ENCODE results near the gene TRRAP. TPM values are rescaled to one million over a fixed set of nuclear protein-coding genes. Genes with fewer than 3 reads are reported as not detected.

The TRRAP gene
- total and polyA plus RNA-seq, 2 experiments from 2014 or later = 14.9 to 58.7 TPM

DNA sequence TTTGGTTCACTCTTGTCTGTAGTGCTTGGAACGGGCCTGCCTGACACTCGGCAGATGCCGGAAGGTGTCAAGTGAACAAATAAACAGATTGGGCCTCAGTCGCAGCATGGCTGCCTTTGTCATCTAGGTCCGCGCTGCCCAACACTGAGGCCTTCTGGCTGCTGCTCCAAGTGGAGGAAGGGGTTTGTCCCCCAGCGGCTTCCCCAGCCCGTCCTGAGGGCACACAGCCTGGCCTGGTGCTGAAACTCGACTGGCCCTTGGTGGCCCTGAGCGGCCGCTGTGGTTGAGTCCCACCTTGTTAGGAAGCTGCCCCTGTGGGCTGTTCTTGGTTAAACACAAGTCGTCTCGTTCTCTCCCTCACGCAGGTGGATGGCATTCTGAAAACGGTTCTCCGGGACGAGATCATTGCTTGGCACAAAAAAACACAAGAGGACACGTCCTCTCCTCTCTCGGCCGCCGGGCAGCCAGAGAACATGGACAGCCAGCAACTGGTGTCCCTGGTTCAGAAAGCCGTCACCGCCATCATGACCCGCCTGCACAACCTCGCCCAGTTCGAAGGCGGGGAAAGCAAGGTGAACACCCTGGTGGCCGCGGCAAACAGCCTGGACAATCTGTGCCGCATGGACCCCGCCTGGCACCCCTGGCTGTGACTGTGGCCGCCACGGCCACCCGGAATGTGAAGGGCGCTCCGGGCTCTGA, 133.5 kb downstream of the TRRAP start (continued):
- TF ChIP-seq, protein P1, sequence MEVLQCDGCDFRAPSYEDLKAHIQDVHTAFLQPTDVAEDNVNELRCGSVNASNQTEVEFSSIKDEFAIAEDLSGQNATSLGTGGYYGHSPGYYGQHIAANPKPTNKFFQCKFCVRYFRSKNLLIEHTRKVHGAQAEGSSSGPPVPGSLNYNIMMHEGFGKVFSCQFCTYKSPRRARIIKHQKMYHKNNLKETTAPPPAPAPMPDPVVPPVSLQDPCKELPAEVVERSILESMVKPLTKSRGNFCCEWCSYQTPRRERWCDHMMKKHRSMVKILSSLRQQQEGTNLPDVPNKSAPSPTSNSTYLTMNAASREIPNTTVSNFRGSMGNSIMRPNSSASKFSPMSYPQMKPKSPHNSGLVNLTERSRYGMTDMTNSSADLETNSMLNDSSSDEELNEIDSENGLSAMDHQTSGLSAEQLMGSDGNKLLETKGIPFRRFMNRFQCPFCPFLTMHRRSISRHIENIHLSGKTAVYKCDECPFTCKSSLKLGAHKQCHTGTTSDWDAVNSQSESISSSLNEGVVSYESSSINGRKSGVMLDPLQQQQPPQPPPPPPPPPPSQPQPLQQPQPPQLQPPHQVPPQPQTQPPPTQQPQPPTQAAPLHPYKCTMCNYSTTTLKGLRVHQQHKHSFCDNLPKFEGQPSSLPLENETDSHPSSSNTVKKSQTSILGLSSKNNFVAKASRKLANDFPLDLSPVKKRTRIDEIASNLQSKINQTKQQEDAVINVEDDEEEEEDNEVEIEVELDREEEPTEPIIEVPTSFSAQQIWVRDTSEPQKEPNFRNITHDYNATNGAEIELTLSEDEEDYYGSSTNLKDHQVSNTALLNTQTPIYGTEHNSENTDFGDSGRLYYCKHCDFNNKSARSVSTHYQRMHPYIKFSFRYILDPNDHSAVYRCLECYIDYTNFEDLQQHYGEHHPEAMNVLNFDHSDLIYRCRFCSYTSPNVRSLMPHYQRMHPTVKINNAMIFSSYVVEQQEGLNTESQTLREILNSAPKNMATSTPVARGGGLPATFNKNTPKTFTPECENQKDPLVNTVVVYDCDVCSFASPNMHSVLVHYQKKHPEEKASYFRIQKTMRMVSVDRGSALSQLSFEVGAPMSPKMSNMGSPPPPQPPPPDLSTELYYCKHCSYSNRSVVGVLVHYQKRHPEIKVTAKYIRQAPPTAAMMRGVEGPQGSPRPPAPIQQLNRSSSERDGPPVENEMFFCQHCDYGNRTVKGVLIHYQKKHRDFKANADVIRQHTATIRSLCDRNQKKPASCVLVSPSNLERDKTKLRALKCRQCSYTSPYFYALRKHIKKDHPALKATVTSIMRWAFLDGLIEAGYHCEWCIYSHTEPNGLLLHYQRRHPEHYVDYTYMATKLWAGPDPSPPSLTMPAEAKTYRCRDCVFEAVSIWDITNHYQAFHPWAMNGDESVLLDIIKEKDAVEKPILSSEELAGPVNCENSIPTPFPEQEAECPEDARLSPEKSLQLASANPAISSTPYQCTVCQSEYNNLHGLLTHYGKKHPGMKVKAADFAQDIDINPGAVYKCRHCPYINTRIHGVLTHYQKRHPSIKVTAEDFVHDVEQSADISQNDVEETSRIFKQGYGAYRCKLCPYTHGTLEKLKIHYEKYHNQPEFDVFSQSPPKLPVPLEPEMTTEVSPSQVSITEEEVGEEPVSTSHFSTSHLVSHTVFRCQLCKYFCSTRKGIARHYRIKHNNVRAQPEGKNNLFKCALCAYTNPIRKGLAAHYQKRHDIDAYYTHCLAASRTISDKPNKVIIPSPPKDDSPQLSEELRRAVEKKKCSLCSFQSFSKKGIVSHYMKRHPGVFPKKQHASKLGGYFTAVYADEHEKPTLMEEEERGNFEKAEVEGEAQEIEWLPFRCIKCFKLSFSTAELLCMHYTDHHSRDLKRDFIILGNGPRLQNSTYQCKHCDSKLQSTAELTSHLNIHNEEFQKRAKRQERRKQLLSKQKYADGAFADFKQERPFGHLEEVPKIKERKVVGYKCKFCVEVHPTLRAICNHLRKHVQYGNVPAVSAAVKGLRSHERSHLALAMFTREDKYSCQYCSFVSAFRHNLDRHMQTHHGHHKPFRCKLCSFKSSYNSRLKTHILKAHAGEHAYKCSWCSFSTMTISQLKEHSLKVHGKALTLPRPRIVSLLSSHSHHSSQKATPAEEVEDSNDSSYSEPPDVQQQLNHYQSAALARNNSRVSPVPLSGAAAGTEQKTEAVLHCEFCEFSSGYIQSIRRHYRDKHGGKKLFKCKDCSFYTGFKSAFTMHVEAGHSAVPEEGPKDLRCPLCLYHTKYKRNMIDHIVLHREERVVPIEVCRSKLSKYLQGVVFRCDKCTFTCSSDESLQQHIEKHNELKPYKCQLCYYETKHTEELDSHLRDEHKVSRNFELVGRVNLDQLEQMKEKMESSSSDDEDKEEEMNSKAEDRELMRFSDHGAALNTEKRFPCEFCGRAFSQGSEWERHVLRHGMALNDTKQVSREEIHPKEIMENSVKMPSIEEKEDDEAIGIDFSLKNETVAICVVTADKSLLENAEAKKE (CRISPR knock-in tag; IDR thresholded peaks at IDR 0.05) = no peak
- TF ChIP-seq EZH2phosphoT487 (IDR thresholded peaks at IDR 0.05; ENCODE audit: unreplicated experiment) = no peak
- no peak for TF ChIP-seq CREB1 (CRISPR knock-in tag; IDR thresholded peaks at IDR 0.05; ENCODE audit: low read depth)

- H2AFZ ChIP-seq = no peak overlapping the region
- H3K27me3 Mint-ChIP-seq (ENCODE audit: insufficient read depth, low read depth, poor library complexity) = peaks cover 4% of the 10 kb centered on the region
- H3K9me3 Mint-ChIP-seq = no peaks in the 10 kb centered on the region
- no peaks in the 10 kb centered on the region for H3K9me2 ChIP-seq (ENCODE audit: insufficient read depth)
- ATAC-seq (no peak), DNase-seq (ENCODE audit: low spot score) (no peak)
- H3F3A ChIP-seq (replicated peaks; ENCODE audit: low read depth) = no peaks in the 10 kb centered on the region
- H4K20me1 ChIP-seq (replicated peaks; ENCODE audit: insufficient read depth) = no peaks in the 10 kb centered on the region
- peaks cover 13% of the 10 kb centered on the region for H3K79me2 ChIP-seq (replicated peaks; ENCODE audit: insufficient read depth)
- H3K4me3 Mint-ChIP-seq = no peak overlapping the region
- H3K27ac ChIP-seq (ENCODE audit: low read depth) = no peak overlapping the region
- peaks cover 86% of the 10 kb centered on the region for H3K36me3 Mint-ChIP-seq (ENCODE audit: low read depth)
- H3K4me1 Mint-ChIP-seq = no peaks in the 10 kb centered on the region
- no peak overlapping the region for H3K4me3 ChIP-seq
- no peak overlapping the region for H3K4me2 ChIP-seq
- H3K27ac Mint-ChIP-seq = no peak overlapping the region
- H3K4me1 ChIP-seq (ENCODE audit: insufficient read depth) = no peaks in the 10 kb centered on the region
- H3K27me3 ChIP-seq (ENCODE audit: insufficient read depth) = no peaks in the 10 kb centered on the region
- H3K36me3 ChIP-seq (ENCODE audit: insufficient read depth) = peaks cover 27% of the 10 kb centered on the region
- TF ChIP-seq, protein P2, sequence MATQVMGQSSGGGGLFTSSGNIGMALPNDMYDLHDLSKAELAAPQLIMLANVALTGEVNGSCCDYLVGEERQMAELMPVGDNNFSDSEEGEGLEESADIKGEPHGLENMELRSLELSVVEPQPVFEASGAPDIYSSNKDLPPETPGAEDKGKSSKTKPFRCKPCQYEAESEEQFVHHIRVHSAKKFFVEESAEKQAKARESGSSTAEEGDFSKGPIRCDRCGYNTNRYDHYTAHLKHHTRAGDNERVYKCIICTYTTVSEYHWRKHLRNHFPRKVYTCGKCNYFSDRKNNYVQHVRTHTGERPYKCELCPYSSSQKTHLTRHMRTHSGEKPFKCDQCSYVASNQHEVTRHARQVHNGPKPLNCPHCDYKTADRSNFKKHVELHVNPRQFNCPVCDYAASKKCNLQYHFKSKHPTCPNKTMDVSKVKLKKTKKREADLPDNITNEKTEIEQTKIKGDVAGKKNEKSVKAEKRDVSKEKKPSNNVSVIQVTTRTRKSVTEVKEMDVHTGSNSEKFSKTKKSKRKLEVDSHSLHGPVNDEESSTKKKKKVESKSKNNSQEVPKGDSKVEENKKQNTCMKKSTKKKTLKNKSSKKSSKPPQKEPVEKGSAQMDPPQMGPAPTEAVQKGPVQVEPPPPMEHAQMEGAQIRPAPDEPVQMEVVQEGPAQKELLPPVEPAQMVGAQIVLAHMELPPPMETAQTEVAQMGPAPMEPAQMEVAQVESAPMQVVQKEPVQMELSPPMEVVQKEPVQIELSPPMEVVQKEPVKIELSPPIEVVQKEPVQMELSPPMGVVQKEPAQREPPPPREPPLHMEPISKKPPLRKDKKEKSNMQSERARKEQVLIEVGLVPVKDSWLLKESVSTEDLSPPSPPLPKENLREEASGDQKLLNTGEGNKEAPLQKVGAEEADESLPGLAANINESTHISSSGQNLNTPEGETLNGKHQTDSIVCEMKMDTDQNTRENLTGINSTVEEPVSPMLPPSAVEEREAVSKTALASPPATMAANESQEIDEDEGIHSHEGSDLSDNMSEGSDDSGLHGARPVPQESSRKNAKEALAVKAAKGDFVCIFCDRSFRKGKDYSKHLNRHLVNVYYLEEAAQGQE (IDR thresholded peaks at IDR 0.05; ENCODE audit: unreplicated experiment) = no peak
- no peak for TF ChIP-seq ZNF331 (CRISPR knock-in tag; IDR thresholded peaks at IDR 0.05; ENCODE audit: low read depth)
- TF ChIP-seq, protein P3, sequence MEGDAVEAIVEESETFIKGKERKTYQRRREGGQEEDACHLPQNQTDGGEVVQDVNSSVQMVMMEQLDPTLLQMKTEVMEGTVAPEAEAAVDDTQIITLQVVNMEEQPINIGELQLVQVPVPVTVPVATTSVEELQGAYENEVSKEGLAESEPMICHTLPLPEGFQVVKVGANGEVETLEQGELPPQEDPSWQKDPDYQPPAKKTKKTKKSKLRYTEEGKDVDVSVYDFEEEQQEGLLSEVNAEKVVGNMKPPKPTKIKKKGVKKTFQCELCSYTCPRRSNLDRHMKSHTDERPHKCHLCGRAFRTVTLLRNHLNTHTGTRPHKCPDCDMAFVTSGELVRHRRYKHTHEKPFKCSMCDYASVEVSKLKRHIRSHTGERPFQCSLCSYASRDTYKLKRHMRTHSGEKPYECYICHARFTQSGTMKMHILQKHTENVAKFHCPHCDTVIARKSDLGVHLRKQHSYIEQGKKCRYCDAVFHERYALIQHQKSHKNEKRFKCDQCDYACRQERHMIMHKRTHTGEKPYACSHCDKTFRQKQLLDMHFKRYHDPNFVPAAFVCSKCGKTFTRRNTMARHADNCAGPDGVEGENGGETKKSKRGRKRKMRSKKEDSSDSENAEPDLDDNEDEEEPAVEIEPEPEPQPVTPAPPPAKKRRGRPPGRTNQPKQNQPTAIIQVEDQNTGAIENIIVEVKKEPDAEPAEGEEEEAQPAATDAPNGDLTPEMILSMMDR (conservative IDR thresholded peaks at IDR 0.05; ENCODE audit: low read depth in 2 of 2) = no peak
- TF ChIP-seq NANOG (IDR thresholded peaks at IDR 0.05; ENCODE audit: borderline replicate concordance) = no peak
- no peak for TF ChIP-seq EZH2 (IDR thresholded peaks at IDR 0.05; ENCODE audit: low read depth, unreplicated experiment)
- TF ChIP-seq ETS1 (IDR thresholded peaks at IDR 0.05) = no peak
Measured at GRCh38 chr7:99012722-99013121, 134.4 kb downstream of the TRRAP start.

Measured in GM23338 (cell line).